PC-3 (cell line): ENCODE results near the gene COL8A2.

Source experiments
- CTCF ChIP-seq: fragments of 300-600 bp; sonication (generic); conservative IDR thresholded peaks from 2 replicates; pipeline ENCODE4 v1.5.1; 2017; ENCODE audit warnings: antibody characterized with exemption, low read depth, mild to moderate bottlenecking, low read length
- EZH2 ChIP-seq: fragments of 300-600 bp; sonication (generic); IDR thresholded peaks from one replicate; pipeline ENCODE4 v1.6.1; 2017; ENCODE audit warnings: antibody characterized with exemption, mild to moderate bottlenecking, low read length; ENCODE audit not compliant: unreplicated experiment

- TF ChIP-seq CTCF (no peak), EZH2 (no peak)
These were observed 36.9 kb upstream of the COL8A2 start for GRCh38 chr1:36161641-36162531.
